Measurements from ENCODE around the gene ACE. TPM values are rescaled to one million over a fixed set of nuclear protein-coding genes. Genes with fewer than 3 reads are reported as not detected.

The ACE gene
- total RNA-seq, 3 donors from 2014 or later: 2.6 to 13.9 (median 9.1) TPM

DNA sequence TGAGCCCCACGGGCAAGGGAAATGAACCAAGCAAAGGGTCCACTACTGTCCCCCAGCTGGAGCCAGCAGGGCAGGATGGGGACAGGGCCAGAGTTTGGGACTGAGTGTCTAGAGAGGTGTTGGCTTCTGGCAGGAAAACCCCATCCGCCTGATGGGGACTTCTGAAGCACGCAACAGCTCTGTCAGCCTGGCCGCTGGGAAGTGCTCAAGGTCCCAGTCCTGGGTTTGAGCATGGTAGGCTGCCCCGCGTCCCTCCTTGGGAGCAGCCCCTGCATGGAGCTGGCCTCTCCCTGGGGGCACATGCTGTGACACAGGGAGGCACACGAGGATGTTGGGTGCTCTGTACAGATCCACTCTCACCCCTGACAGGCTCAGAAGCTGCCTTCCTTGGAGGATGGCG is 14.6 kb downstream of the ACE start:
- intact Hi-C loops (cut with DNase I; ENCODE audit: low total_unique reads): no loop called here
- no peak for DNase-seq (ENCODE audit: low spot score in 2 of 2)
- no peak overlapping the region for H3K27ac ChIP-seq
- H3K36me3 ChIP-seq: no peaks in the 10 kb centered on the region
- no peak overlapping the region for H3K4me3 ChIP-seq
- H3K9me3 ChIP-seq: no peaks in the 10 kb centered on the region
- H3K4me1 ChIP-seq: no peaks in the 10 kb centered on the region
- TF ChIP-seq POLR2A (IDR thresholded peaks at IDR 0.05): no peak
- TF ChIP-seq CTCF (IDR thresholded peaks at IDR 0.05): no peak
- TF ChIP-seq POLR2AphosphoS5 (IDR thresholded peaks at IDR 0.05): no peak
- H3K27me3 ChIP-seq: no peaks in the 10 kb centered on the region

GRCh38 chr17:63491977-63492618 is 15.2 kb downstream of the ACE start:
- Histone ChIP-seq H3K9me3 (no peaks in the 10 kb centered on the region), H3K36me3 (no peaks in the 10 kb centered on the region), H3K4me3 (no peak overlapping the region), H3K27me3 (no peaks in the 10 kb centered on the region), H3K27ac (no peak overlapping the region), H3K4me1 (no peaks in the 10 kb centered on the region)
- TF ChIP-seq POLR2A (IDR thresholded peaks at IDR 0.05): no peak
- no peak for TF ChIP-seq CTCF (IDR thresholded peaks at IDR 0.05)
- no peak for TF ChIP-seq POLR2AphosphoS5 (IDR thresholded peaks at IDR 0.05)
- DNase-seq (ENCODE audit: low spot score in 2 of 2): no peak
- intact Hi-C loops (cut with DNase I; ENCODE audit: low total_unique reads): no loop called here

DNA sequence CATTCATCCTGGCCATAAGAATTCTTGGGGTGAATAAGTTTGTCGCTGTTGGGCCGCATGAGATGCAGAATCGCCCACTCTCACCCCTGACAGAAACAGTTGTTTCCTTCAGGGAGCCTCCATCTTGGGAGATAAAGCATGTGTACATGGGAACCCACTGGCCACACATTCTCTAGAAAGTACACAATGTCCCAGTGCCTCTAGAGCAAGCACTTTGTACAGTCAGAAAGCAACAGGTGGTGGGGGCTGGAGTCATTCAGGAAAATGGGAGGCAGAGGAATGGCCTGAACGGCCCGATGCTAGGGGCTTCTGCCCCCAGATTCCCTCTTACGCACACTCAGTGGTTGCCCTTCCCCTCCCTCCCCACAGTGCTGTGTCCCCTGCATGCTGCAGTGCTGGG is 16.1 kb downstream of the ACE start:
- Histone ChIP-seq H3K4me1 (no peaks in the 10 kb centered on the region), H3K36me3 (no peaks in the 10 kb centered on the region), H3K9me3 (no peaks in the 10 kb centered on the region), H3K4me3 (no peak overlapping the region), H3K27ac (no peak overlapping the region), H3K27me3 (no peaks in the 10 kb centered on the region)
- no peak for DNase-seq (ENCODE audit: low spot score in 2 of 2)
- intact Hi-C loops (cut with DNase I; ENCODE audit: low total_unique reads): no loop called here
- TF ChIP-seq POLR2AphosphoS5 (IDR thresholded peaks at IDR 0.05) (no peak), CTCF (IDR thresholded peaks at IDR 0.05) (no peak), POLR2A (IDR thresholded peaks at IDR 0.05) (no peak)

DNA sequence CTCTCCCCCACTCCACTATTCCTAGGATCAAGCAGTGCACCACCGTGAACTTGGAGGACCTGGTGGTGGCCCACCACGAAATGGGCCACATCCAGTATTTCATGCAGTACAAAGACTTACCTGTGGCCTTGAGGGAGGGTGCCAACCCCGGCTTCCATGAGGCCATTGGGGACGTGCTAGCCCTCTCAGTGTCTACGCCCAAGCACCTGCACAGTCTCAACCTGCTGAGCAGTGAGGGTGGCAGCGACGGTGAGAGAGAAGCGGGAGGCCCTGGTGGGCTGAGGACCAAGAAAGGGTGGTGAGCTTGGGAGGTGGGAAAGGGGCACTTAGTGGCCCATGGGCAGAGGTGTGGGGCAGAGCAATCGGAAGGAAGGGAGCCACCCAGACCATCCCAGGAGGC is 16.6 kb downstream of the ACE start:
- H3K27ac ChIP-seq: no peak overlapping the region
- no peaks in the 10 kb centered on the region for H3K36me3 ChIP-seq
- no peaks in the 10 kb centered on the region for H3K9me3 ChIP-seq
- no peaks in the 10 kb centered on the region for H3K4me1 ChIP-seq
- no peak overlapping the region for H3K4me3 ChIP-seq
- no peak for DNase-seq (ENCODE audit: low spot score in 2 of 2)
- no peaks in the 10 kb centered on the region for H3K27me3 ChIP-seq
- TF ChIP-seq POLR2A (IDR thresholded peaks at IDR 0.05) (no peak), CTCF (IDR thresholded peaks at IDR 0.05) (no peak), POLR2AphosphoS5 (IDR thresholded peaks at IDR 0.05) (no peak)
- intact Hi-C loops (cut with DNase I; ENCODE audit: low total_unique reads): no loop called here

DNA sequence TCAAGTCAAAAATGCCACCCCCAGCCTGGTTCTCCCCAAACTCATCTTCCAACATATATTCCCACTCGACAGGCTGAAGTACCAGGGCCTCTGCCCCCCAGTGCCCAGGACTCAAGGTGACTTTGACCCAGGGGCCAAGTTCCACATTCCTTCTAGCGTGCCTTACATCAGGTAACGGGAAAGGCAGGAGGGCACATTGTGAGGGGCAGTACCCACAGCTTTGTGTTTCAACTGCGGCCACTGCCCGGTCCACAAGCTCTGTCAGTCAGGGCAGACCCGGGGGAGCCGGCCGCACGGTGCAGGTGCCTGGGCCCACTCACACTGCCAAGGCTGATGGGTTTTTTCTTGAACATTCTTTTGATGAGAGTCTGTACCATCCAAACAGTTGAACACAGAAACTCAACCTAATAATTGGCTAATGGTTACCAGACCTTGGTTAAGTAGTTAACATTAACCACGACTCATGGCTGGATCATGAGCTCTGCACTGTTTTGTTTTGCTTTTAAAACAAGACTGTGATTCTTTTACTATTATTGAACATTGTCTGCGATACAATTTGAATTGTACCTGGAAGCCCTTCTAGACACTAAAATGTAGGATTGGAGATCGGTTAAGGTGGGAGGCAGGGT is 17.6 kb downstream of the ACE start:
- H3K4me1 ChIP-seq: no peaks in the 10 kb centered on the region
- TF ChIP-seq POLR2A (IDR thresholded peaks at IDR 0.05) (no peak), POLR2AphosphoS5 (IDR thresholded peaks at IDR 0.05) (no peak), CTCF (IDR thresholded peaks at IDR 0.05) (no peak)
- no peak overlapping the region for H3K4me3 ChIP-seq
- H3K27me3 ChIP-seq: no peaks in the 10 kb centered on the region
- intact Hi-C loops (cut with DNase I; ENCODE audit: low total_unique reads): no loop called here
- H3K27ac ChIP-seq: no peak overlapping the region
- DNase-seq (ENCODE audit: low spot score in 2 of 2): no peak
- no peaks in the 10 kb centered on the region for H3K36me3 ChIP-seq
- H3K9me3 ChIP-seq: no peaks in the 10 kb centered on the region

Data from breast epithelium (tissue), 4 donors.